22Rv1 (cell line): Measurements from ENCODE around the gene KATNAL1.

Experiments
- CTCF ChIP-seq: fragments of 450-650 bp; IDR thresholded peaks from 2 replicates; pipeline ENCODE4 v1.5.1; 2017; ENCODE audit warnings: mild to moderate bottlenecking
- ZFX ChIP-seq: fragments of 450-650 bp; IDR thresholded peaks from 2 replicates; pipeline ENCODE4 v1.6.1; 2017; ENCODE audit warnings: antibody characterized with exemption, borderline replicate concordance

- no peak for TF ChIP-seq CTCF
- TF ChIP-seq ZFX = no peak
Observed at GRCh38 chr13:30303269-30303668, 4.1 kb downstream of the KATNAL1 start.
